HG03108 (cell line): ENCODE measurements around the gene TNNT1.
A peak's percentile ranks its signal among the peaks of the same experiment; 100 is the strongest.
"Not testable (repeated sequence)": the region's sequence is repeated elsewhere in the genome, so short reads cannot be mapped to it uniquely, and the experiment has no call there.

Experiments used
- ATAC-seq: cut with Tn5 transposase; IDR thresholded peaks from one replicate; pipeline ENCODE4 v1.9.1; 2021; ENCODE audit warnings: moderate library complexity; ENCODE audit not compliant: unreplicated experiment

The TNNT1 gene

DNA sequence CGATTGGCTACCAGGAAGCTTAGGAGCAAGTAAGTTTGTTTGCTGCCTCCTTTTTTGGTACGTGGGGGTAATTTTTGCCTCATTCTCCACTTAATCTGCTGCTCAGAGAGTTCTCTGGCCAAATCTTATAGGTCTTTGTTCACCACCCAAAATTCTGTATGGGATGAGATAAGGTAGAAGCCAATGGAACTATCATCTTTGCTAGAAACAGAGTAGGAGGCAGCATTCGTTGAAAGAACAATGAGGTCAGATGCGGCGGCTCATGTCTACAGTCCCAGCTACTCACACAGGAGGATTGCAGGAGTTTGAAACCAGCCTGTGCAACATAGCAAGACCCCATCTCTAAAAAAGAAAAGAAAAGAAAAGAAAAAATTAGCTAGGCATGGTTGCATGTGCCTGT, 22.4 kb upstream of the TNNT1 start:
- no peak for ATAC-seq

DNA sequence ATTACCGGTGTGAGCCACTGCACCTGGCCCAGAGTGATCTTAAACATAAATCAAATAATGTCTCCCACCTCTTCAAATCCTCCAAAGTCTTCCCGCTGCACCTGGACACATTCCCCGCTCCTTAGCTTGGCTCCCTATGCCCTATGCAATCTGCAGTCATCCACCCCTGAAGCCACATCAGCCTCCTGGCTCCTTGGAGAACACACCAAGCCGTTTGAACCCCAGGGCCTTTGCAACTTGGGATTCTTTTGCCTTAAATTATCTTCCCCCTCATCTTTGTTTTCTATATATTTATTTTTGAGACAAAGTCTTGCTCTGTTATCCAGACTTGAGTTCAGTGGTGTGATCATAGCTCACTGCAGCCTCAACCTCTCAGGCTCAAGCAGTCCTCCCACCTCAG, 20.1 kb upstream of the TNNT1 start:
- ATAC-seq = no peak

DNA sequence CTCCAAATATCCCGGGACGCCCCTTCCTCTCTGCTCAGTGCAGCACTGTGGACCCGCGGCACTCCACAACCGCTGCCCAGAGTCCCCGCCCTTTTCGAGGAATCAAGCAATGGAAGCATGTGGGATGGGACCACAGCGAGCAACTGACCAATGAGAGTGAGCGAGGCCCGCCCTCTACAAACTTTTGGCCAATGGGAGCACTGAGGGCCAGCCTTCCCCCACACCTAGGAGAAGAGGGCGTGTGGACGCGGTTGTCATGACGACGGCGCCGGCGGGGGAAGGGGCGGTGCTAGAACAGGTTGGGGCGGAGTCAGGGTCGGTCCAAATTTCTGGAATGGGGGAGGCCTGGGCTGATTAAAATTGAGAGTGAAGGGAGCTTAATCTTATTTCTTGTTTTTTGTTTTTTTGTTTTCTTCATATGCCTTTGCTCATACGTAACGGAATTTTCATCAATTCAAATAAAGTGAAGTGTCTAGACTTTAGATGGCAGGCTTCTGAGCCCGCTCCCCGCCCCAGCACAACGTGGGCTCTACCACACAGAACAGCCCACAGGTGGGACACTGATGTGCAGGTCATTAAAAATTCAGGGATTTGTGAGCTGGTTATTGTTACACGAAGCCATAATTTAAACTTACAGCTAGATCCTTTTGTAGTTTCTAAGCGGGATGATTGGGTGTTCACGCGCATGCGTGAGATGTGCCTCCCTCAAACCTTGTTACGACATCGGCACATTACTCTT, 17.7 kb upstream of the TNNT1 start, which contains the start of gene DNAAF3:
DNAAF3 (minus strand) TSS at position 84 of the 739 bp plus-strand sequence. CDS start 200 bp downstream, outside the sequence.
- peak; percentile 73 for ATAC-seq

DNA sequence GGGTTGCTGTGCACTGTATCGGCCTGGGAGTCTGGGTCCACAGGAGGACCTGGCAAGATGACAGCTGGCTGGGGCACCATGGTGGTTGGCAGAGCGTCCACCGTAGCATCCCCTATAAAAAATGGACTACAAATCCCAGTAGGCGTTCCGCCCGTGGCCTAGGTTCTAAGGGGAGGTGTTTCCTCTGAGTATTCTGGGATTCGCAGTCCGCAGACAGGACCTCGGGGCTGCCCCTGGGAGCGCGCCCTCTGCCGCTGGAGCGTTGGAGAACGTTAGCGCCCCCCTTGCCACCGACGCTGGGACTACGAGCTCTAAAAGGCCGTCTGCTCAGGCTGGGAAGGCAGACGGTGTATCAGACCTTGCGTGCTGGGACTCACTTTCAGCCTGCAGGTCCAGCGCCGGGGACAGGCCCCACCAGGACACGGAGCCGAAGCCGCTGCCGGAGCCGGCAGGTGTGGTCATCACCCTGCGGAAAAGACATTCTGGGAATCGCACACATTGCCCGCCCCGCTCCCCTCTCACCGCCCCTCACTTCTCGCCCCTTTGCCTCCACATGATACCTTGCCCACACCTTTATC, 17.0 kb upstream of the TNNT1 start:
- ATAC-seq = no peak

DNA sequence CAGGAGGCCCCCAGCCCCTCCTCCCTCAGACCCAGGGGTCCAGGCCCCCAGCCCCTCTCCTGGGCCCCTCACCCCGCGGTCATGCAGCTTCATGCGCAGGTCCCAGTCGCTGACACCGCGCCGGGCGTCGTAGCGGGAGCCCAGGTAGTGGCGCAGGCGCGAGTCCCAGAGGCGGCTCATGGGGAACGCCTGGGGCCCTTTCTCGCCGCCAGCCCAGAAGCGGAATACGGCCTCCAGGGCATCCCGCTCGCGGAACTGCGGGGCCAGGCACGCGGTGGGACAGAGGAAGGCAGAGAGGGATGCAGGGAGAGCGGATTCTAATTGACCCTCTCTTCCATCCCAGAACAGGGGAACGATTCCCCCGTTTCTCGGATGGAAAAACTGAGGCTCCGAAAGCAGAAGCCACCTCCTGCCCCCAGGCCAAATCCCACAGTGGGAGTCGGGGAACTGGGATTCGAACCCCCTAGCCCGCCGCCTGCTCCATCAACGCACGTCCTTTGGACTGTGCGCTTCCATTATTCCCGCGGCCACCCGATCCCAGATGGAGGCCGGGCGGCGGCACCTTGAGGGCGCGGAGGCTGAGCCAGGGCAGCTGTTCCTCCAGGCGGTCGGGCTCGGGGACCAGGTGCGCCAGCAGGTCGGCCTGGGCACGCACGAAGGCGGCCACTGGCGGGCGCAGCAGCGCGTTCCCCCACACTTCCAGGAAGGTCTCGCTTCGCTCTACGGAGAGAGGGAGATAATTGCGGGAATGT, 12.7 kb upstream of the TNNT1 start:
- no peak for ATAC-seq

DNA sequence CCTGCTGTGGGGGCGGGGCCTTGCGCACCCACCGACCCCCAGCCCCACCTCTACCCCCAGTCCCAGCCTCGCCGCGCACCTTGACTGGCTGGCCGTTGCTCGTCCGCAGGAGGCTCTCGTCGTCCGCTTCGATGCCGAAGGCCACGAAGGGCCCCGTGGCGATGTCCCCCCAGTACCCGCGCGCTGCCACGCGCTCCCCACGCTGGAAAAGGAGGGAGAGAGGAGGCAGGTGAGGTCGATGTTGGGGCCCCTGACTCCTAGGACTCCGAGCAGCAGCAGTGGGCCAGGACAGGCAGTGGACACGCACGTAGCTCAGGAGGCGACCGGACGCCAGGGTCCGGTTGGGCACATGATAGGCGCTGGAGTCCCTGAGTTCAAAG, 12.0 kb upstream of the TNNT1 start:
- no peak for ATAC-seq

DNA sequence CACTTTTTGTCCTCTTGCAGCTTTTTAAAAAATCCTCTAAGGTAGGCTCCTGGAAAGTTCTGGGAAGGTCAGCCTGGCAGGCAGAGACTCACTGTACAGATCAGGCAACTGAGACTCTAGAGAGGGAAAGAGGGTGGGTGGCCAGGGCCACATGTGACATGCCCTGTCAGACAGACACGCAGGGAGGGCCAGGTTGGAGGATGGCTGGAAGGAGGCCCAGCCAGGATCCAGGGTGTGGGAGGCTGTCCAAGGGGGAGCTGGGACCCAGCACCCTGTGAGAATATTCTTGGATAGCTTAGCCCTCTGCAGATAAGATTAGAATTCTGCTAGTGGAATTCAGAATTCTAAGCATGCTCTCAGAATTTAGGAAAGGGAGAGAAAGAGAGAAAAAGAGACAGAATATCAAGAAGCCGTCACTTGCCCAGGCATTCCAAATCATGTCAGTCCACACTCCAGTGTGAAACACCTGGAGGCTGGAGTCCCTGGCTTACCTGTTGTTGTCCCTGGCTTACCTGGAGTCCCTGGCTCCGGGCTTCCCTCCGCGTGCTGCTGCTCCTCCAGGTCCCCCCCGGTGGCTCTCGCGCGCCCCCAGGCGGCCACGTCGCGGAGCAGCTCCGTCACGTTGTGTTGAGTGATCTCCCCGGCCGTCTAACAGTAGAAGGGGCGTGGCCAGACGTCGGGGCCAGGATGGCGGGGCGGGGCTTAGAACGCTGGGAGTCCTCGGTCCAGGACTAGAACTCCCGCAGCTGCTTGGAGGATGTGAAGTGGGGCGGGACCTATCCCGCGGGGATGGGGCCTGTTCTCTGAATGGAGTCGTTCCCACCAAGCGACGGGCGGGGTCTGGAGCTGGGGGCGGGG, 11.4 kb upstream of the TNNT1 start:
- peak; percentile 56 for ATAC-seq

DNA sequence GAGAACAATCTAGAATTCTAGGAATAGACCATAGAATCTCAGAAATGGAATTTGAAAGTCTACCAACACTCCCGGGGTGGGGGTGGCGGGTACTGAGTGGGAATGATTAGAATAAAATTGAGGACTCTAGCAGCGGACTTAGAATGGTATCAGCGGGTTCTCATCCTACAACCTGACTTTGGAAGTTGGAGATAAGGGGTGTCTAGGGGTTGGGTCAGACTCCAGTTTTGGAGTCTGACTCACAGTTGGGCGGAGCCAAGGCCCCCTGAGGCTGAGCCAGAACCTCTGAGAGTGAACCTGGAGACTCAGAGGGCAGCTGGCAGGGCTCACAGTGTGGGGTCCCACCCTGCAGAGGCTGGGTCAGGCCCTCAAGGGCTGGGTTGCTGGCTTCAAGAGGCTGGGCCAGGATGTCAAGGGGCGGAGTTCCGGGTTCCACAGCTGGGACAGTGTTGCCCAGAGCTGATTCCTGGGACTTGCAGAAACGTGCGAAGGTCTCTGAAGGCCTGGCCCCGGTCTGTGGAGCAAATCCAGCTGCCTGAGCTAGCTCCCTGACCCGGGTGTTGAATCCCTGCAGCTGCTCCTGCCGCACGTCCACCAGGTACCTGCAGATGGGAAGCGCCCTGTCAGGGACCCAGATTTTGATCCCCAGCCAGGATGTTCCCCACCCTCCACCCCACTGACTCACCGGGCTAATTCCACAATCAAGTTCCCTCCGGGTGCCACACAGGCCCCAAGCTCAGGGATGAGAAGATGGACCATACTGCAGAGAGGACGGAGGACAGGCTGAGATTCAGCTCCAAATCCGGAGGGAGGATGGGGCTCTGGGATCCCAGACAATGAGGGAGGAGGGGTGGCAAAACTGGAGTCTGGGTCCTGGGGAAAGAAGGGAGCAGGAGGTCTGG, 10.1 kb upstream of the TNNT1 start:
- ATAC-seq = no peak

DNA sequence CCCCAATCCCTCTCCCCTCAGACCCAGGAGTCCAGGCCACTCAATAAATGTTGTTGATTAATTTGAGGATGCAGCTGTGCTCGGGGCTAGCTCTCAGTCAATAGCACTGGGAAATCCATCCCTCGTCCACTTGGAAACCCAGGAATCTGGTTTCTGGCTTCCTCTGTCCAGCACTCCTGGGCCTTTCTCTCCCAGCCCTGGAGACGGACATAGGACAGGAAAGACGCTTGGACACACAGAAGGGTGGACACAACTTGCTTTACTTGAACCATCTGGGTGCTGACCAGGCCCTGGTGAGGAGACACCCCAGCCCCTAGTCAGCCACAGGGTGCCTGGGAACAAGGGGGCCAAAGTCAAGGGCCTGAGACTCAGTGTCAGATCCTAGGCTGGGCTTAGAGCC, 9.4 kb upstream of the TNNT1 start:
- ATAC-seq = no peak

DNA sequence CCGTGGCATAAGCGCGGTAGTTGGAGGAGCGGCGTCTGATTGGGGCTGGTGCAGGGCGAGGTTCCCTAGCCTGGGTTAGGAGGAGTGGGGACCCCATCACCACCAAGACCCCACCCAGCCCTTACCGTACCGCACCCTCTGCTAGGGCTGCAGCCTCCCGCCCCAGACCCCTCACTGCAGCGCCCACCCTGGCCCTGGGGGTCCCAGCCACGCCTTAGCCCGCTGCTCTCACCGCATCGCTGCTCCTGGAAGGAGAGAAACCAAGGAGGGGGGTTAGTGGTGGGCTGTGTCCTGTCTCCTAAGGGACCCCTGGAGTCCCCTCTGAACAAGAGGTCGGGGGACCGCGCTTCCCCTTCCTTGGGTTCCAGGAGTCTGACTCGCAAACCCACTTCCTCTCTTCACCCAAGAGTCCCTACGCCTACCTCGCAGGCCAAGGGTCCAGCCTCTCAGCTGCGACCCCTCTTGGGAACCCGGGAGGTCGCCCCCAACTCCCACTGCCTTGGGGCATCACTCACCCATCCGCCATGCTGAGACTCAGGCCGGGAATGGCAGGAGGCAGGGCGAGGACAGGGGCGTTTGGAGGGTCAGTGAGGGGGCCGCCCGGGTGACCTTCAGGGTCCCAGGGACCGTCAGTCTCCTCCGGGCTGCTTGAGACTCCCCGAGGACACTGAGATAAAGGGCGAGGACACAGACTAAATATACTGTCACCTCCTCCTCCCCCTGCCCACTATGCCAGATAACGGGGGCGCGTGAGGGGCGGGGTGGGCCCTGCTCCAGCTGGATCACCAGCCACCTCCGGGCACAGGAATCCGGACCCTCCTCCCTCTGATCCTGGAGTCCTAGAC, 8.3 kb upstream of the TNNT1 start, which contains the start of gene TNNI3:
TNNI3 (minus strand) TSS at position 669 of the 845 bp plus-strand sequence; CDS start at position 526, 143 bp downstream.
- no peak for ATAC-seq

DNA sequence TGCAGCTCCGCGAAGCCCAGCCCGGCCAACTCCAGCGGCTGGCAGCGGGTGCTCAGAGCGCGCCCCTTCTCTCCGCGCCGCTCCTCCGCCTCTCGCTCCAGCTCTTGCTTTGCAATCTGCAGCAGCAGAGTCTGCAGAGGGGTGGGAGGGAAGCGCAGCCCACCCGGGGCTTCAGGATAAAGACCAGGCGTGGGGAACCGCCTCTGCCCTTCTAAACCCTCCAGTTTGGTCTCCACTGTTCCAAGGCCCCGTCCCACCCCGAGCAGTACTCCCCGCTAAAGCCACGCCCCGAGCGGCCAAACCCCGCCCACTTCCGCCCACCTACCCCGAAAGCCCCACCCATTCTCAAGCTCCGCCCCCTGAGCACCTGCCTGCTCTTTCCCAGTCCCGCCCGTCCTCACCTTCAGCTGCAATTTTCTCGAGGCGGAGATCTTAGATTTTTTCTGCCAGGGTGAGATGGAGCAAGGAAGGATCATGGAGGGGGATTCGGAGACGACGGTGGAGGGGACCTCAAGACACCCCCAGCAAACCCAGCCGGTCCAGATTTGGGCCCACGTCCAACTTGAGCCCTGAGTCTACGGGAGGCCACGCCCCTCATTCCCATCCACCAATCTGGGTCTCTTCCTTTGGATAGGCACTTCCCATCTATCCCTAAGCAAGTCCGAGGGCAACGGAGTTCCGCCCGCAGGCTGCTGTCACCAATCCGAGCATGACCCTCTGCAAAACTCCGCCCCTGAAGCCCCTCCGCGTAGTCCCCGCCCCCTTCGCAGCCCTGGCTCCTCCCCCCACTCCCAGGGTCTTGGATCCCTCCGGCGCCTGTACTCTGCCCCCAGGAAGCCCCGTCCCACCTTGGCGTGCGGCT, 7.4 kb upstream of the TNNT1 start:
- ATAC-seq = no peak

DNA sequence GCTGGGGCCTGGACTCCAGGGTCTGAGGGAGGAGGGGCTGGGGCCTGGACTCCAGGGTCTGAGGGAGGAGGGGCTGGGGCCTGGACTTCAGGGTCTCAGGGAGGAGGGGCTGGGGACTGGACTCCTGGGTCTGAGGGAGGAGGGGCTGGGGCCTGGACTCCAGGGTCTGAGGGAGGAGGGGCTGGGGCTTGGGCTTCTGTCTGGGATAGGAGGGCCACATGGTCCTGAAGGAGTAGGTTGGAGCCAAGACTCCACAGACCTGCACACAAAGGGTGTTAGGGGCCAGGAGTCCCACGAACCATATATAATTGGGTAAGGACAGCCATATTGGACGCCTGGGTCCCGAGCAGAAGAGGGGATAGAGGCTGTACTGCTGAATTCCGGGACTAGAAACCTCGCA, 6.8 kb upstream of the TNNT1 start:
- ATAC-seq = not testable (repeated sequence)

DNA sequence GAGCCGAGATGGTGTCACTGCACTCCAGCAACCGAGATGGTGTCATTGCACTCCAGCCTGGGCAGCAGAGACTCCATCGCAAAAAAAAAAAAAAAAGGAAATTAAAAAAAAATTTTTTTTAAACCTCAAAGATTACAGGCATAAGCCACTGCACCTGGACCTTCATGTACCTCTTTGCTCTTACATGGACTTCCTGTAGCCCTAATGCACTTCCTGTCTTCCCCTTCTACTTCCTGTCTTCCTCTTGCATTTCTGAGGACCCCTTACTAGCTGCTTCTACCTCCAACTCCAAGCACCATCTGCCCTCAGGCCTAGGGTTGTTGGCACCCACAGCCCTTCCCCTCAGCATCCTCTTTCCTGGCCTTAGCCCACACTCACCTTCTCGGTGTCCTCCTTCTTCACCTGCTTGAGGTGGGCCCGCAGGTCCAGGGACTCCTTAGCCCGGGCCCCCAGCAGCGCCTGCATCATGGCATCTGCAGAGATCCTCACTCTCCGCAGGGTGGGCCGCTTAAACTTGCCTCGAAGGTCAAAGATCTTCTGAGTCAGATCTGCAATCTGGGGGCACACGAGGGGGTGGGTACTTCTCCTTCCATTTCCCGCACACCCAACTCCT, 4.8 kb upstream of the TNNT1 start:
- no peak for ATAC-seq

DNA sequence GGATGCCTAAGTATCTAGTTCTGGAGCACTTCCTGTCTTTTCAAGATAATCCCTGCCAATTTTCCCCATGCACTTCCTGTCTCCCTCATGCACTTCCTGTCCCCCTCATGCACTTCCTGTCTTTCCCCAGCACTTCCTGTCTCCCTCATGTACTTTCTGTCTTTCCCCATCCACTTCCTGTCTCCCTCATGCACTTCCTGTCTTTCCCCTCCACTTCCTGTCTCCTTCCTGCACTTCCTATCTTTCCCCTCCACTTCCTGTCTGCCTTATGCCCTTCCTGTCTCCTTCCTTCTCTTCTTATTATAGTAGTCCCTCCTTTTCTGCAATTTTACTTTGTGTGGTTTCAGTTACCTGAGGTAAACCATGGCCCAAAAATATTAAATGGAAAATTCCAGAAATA, 3.0 kb upstream of the TNNT1 start:
- ATAC-seq = no peak

DNA sequence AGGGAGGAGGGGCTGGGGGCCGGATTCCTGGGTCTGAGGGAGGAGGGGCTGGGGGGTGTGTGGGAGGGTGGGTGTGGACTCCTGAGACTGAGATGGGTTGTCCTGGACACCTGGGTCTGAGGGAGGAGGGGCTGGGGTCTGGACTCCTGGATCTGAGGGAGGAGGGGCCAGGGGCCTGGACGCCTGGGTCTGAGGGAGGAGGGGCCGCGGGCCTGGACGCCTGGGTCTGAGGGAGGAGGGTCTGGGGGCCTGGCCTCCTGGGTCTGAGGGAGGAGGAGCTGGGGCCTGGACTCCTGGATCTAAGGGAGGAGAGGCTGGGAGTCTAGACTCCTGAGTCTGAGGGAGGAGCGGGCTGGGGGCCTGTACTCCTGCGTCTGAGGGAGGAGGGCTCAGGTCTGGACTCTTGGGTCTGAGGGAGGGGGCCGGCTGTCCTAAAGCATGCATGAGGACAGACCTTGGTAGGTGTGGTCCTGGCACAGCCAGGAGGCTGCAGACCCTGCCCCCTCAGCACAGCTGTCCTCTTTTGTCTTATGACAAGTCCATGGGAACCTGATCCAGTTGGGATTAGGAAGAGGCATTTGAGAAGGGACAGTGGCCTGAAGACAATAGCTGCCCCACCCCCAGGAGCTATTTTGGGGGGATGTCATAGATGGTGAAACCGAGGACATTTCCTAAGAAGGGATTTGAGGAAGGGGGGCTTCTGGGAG, 1.3 kb downstream of the TNNT1 start:
- no peak for ATAC-seq

DNA sequence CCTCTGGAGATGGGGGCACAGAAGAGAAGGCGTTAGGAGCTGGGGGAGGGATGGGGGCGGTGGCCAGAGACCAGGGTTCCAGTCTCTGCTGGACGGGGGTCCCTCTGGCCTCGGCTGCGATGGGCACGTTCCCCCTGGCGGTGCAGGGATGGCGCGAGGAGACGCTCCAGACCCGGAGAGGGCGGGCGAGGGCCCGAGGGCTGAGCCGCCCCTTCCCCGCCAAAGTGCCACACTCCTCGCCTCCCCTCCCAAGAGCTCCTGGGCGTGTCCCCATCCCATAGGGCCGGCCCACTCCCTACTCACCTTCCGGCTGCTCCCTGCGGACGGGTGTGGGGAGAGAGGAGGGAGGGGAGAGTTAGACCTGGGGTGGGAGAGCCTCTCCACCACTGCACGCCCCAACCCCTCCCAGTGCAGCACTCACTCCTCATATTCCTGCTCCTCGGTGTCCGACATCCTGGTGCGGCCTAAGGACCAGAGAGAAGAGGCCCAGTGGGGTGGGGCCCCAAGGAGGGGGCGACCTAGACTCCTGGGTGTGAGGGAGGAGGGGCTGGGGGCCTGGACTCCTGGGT, 2.2 kb downstream of the TNNT1 start:
- ATAC-seq = no peak
